Small intestine (tissue), 7 donors: ENCODE data around the gene PGS1. TPM values are rescaled to one million over a fixed set of nuclear protein-coding genes. Genes with fewer than 3 reads are reported as not detected.

Experiments
- DNase-seq, 2 donors: peaks; one replicate each; pipeline versions ENCODE4 v3.0.0 to v3.0.0-alpha.2; 2013
- FAIRE-seq: peaks from 2 replicates; lab custom pipeline; 2012; peaks lifted over from hg19 to GRCh38; lab: Jason Lieb, UNC
- H3K27ac ChIP-seq, 3 donors: one replicate each; pipeline ENCODE4 v1.5.1; 2013; ENCODE audit warnings: low read length in 2 of 3, mild to moderate bottlenecking in 2 of 3, control low read depth in 1 of 3, inconsistent platforms in 1 of 3, low read depth in 1 of 3, moderate library complexity in 1 of 3
- H3K27me3 ChIP-seq, 3 donors: one replicate each; pipeline ENCODE4 v1.6.1; 2013; ENCODE audit warnings: low read length in 3 of 3, inconsistent platforms in 1 of 3; ENCODE audit not compliant: control insufficient read depth in 3 of 3, insufficient read depth in 3 of 3
- H3K36me3 ChIP-seq, 3 donors: one replicate each; pipeline ENCODE4 v1.6.1; 2013; ENCODE audit warnings: low read length in 3 of 3, inconsistent platforms in 1 of 3, low read depth in 1 of 3, mild to moderate bottlenecking in 1 of 3, moderate library complexity in 1 of 3; ENCODE audit not compliant: control insufficient read depth in 3 of 3, insufficient read depth in 2 of 3
- H3K4me1 ChIP-seq, 3 donors: one replicate each; pipeline ENCODE4 v1.6.1; 2013; ENCODE audit warnings: low read length in 2 of 3, inconsistent platforms in 1 of 3, low read depth in 1 of 3, mild to moderate bottlenecking in 1 of 3, moderate library complexity in 1 of 3; ENCODE audit not compliant: control insufficient read depth in 3 of 3, insufficient read depth in 2 of 3
- H3K4me3 ChIP-seq, 3 donors: one replicate each; pipeline ENCODE4 v1.5.1; 2013; ENCODE audit warnings: low read length in 3 of 3, control low read depth in 1 of 3, inconsistent platforms in 1 of 3, low read depth in 1 of 3, mild to moderate bottlenecking in 1 of 3, moderate library complexity in 1 of 3
- H3K9me3 ChIP-seq, 2 donors: one replicate each; pipeline ENCODE4 v1.6.1; 2013; ENCODE audit warnings: low read depth in 1 of 2, low read length in 1 of 2; ENCODE audit not compliant: control insufficient read depth in 2 of 2, insufficient read depth in 1 of 2
- WGBS, 3 donors: extraction: QIAGEN DNeasy Blood & Tissue Kit; methylation state at CpG; one replicate each; pipeline ENCODE4 v1.1.7; 2013; 5-methylcytosine and 5-hydroxymethylcytosine counted together
- polyA plus RNA-seq, 4 donors: library from polyadenylated mRNA; stranded (reverse) in 3 of 4; unstranded in 1 of 4; fragments of 200-250 nt in 3 of 4; fragments of 120-200 nt in 1 of 4; gene quantifications; one replicate each; pipeline versions ENCODE4 v1.2.1 to v1.2.3, GENCODE V29; 2013
- donor health status: healthy with polysubstance abuse.
- donor health status: control.
- donor health status: control.
- donor health status: Bipolar disorder and iron deficiency.
- donor health status: healthy.

The PGS1 gene
- polyA plus RNA-seq, 4 donors, result 14.9 to 34.9 (median 20.5) TPM

GRCh38 chr17:78398390-78398789 lies 19.9 kb downstream of the PGS1 start:
- Histone ChIP-seq H3K27ac (no peak overlapping the region), H3K9me3 (no peaks in the 10 kb centered on the region), H3K36me3 (peaks cover 6 to 89% (median 35%) of the 10 kb centered on the region in 3 donors), H3K4me3 (no peak overlapping the region), H3K27me3 (no peaks in the 10 kb centered on the region), H3K4me1 (no peaks in the 10 kb centered on the region)
- no peak for FAIRE-seq
- WGBS, 3 donors, result 88 to 96% (median 93%) methylated on average over 3 of the region's 3 CpGs
- no peak for DNase-seq

DNA sequence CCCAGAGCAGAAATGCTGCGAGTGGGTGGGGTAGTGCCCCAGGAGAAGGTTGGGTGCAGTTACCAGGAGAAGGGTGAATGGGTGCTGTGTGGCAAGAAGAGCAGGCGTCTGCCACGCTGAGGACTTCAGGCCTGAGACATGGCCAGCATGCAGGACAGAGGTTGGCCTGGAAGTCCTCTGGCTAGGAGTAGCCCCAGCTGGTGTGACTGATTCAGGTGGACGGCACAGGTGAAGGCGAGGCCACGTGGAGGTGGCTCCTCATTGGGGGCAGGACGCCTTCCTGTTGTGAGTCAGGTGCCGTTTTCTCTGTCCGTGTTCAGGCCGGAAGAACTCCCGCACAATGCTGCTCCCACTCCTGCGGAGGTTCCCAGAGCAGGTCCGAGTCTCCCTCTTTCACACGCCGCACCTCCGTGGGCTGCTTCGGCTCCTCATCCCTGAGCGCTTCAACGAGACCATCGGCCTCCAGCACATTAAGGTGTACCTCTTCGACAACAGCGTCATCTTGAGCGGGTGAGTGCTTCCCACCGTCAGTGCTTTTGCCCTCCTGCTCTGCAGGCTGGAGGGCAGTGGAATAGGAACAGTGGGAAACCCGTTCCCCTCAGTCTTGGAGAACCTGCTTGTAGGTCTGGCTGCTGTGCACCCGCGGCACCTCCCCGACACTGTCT lies 20.7 kb downstream of the PGS1 start:
- DNase-seq (no peak), FAIRE-seq (no peak)
- no peaks in the 10 kb centered on the region for H3K4me1 ChIP-seq
- H3K27me3 ChIP-seq, result no peaks in the 10 kb centered on the region
- H3K4me3 ChIP-seq, result no peak overlapping the region
- peaks cover 4 to 94% (median 38%) of the 10 kb centered on the region in 3 donors for H3K36me3 ChIP-seq
- no peaks in the 10 kb centered on the region for H3K9me3 ChIP-seq
- WGBS, 3 donors, result 86 to 96% (median 87%) methylated on average over 28 of the region's 28 CpGs
- no peak overlapping the region for H3K27ac ChIP-seq

- no peaks in the 10 kb centered on the region for H3K4me1 ChIP-seq
- H3K36me3 ChIP-seq, result peaks cover 6 to 96% (median 37%) of the 10 kb centered on the region in 3 donors
- H3K27me3 ChIP-seq, result no peaks in the 10 kb centered on the region
- no peak overlapping the region for H3K27ac ChIP-seq
- DNase-seq, result no peak
- 77 to 94% (median 84%) methylated on average over 6 of the region's 6 CpGs for WGBS, 3 donors
- FAIRE-seq, result no peak
- H3K4me3 ChIP-seq, result no peak overlapping the region
- no peaks in the 10 kb centered on the region for H3K9me3 ChIP-seq
Observed at GRCh38 chr17:78399693-78400144, 21.3 kb downstream of the PGS1 start.

DNA sequence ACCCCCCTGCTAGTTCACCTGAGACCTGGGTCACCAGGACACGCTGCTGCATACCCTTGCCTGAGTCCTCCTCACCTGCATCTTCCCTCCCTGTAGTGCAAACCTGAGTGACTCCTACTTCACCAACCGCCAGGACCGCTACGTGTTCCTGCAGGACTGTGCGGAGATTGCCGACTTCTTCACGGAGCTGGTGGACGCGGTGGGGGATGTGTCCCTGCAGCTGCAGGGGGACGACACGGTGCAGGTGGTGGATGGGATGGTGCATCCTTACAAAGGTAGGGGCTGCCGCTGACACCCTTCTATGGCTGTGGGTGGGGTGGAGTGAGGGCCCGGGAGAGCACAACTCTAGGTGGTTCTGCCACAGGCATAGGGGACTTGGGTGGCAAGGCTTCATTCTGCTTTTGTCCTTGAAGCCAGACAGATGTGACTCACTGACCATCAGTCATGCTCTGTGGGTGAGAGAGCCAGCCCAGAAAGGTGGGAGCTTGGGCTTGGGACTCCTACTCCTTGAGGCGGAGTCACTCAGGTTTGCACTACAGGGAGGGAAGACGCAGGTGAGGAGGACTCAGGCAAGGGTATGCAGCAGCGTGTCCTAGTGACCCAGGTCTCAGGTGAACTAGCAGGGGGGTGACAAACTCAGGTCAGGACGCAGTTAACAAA lies 22.3 kb downstream of the PGS1 start:
- Histone ChIP-seq H3K4me1 (no peaks in the 10 kb centered on the region), H3K27me3 (no peaks in the 10 kb centered on the region), H3K27ac (no peak overlapping the region), H3K4me3 (no peak overlapping the region), H3K9me3 (no peaks in the 10 kb centered on the region), H3K36me3 (peaks cover 6 to 98% (median 36%) of the 10 kb centered on the region in 3 donors)
- no peak for DNase-seq
- WGBS, 3 donors, result 90 to 92% (median 91%) methylated on average over 17 of the region's 17 CpGs
- no peak for FAIRE-seq

GRCh38 chr17:78401246-78401645 lies 22.8 kb downstream of the PGS1 start:
- WGBS, 3 donors, result 77 to 85% (median 79%) methylated on average over 6 of the region's 6 CpGs
- H3K27ac ChIP-seq, result no peak overlapping the region
- no peaks in the 10 kb centered on the region for H3K4me1 ChIP-seq
- FAIRE-seq, result no peak
- H3K4me3 ChIP-seq, result no peak overlapping the region
- no peaks in the 10 kb centered on the region for H3K9me3 ChIP-seq
- no peaks in the 10 kb centered on the region for H3K27me3 ChIP-seq
- no peak for DNase-seq
- H3K36me3 ChIP-seq, result peaks cover 6 to 96% (median 35%) of the 10 kb centered on the region in 3 donors

GRCh38 chr17:78401891-78402290 lies 23.4 kb downstream of the PGS1 start:
- FAIRE-seq (no peak), DNase-seq (no peak)
- H3K4me1 ChIP-seq, result peaks cover 0 to 1% (median 0%) of the 10 kb centered on the region in 3 donors
- no peak overlapping the region for H3K4me3 ChIP-seq
- H3K27me3 ChIP-seq, result no peaks in the 10 kb centered on the region
- 64 to 89% (median 68%) methylated on average over 7 to 8 of the region's 8 CpGs for WGBS, 3 donors
- peaks cover 6 to 96% (median 32%) of the 10 kb centered on the region in 3 donors for H3K36me3 ChIP-seq
- H3K9me3 ChIP-seq, result no peaks in the 10 kb centered on the region
- no peak overlapping the region for H3K27ac ChIP-seq

DNA sequence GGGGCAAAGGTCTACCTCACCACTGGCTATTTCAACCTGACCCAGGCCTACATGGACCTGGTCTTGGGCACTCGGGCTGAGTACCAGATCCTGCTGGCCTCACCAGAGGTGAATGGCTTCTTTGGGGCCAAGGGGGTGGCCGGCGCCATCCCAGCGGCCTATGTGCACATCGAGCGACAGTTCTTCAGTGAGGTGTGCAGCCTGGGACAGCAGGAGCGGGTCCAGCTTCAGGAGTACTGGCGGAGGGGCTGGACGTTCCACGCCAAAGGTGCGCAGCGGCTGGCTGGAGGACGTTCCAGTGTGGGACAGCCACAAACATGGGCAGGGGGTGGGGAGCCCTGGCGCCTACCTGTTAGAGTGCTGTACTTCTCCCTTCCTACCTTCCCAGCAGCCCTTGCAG lies 25.4 kb downstream of the PGS1 start:
- Histone ChIP-seq H3K4me3 (no peak overlapping the region), H3K27ac (no peak overlapping the region), H3K4me1 (peaks cover 6 to 20% (median 9%) of the 10 kb centered on the region in 3 donors), H3K36me3 (peaks cover 3 to 90% (median 34%) of the 10 kb centered on the region in 3 donors), H3K27me3 (no peaks in the 10 kb centered on the region), H3K9me3 (no peaks in the 10 kb centered on the region)
- 92 to 98% (median 95%) methylated on average over 14 of the region's 14 CpGs for whole genome bisulfite sequencing, 3 donors
- no peak for FAIRE-seq
- no peak for DNase-seq

DNA sequence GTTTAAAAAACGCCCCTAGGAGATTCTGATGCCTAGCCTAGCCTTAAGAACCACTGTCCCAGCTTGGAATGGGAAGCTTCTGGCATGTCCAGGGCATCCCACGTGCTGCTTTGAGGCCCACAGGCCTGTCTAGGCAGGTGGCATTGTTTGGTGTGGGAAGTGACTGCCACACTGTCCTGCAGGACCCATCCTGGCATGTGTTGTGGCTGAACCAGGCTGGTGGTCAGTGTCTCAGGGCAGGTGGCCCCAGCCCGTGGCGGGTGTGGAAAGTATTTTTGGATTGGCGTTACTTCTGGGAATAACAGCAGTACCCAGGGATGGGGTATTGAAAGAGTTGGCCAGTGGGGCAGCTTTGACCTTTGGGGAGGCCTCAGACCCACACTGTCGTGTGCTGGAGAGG lies 27.9 kb downstream of the PGS1 start:
- H3K4me1 ChIP-seq, result peaks cover 11 to 44% (median 13%) of the 10 kb centered on the region in 3 donors
- no peak for DNase-seq
- H3K4me3 ChIP-seq, result no peak overlapping the region
- H3K9me3 ChIP-seq, result no peaks in the 10 kb centered on the region
- H3K27me3 ChIP-seq, result no peaks in the 10 kb centered on the region
- no peak overlapping the region for H3K27ac ChIP-seq
- peaks cover 3 to 71% (median 18%) of the 10 kb centered on the region in 3 donors for H3K36me3 ChIP-seq
- 90 to 92% (median 91%) methylated on average over 6 of the region's 6 CpGs for WGBS, 3 donors
- FAIRE-seq, result no peak
